ENCODE measurements around the gene TRPM2. TPM values are rescaled to one million over a fixed set of nuclear protein-coding genes. Genes with fewer than 3 reads are reported as not detected.
"Not testable (repeated sequence)": the region's sequence is repeated elsewhere in the genome, so short reads cannot be mapped to it uniquely, and the experiment has no call there.

TRPM2 gene
- total RNA-seq, 1 experiment from 2014 or later = 11.0 TPM

DNA sequence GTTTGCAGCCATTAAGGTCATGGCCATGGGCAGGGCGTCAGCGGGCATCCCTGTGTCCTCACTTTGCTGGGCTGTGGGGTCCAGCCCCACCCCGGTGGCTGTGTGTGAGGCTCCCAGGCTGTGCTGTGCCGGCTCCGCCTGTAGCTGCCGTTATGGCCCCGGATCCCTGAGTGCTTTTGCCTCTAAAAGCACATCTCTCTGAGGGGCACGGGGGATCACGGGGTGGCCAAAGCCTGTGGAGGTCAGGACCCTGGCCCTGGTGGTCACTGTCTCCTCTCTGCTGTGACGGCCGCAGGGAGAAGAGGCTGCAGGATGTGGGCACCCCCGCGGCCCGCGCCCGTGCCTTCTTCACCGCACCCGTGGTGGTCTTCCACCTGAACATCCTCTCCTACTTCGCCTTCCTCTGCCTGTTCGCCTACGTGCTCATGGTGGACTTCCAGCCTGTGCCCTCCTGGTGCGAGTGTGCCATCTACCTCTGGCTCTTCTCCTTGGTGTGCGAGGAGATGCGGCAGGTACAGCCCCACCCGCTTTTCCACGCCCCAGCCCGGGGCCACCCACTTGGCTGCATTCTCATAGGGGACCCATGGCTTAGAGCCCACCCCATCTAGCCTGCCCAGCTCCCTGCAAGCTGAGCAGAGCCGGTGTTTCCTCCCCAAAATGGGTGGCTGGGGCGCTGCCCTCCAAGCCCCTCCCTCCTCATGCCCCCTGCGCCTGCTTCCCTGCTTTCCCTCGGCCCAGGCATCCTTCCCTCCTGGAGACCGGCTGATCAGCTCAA lies 48.2 kb downstream of the TRPM2 start:
- no peaks in the 10 kb centered on the region for H3K4me1 Mint-ChIP-seq (ENCODE audit: insufficient read depth, unreplicated experiment)

DNA sequence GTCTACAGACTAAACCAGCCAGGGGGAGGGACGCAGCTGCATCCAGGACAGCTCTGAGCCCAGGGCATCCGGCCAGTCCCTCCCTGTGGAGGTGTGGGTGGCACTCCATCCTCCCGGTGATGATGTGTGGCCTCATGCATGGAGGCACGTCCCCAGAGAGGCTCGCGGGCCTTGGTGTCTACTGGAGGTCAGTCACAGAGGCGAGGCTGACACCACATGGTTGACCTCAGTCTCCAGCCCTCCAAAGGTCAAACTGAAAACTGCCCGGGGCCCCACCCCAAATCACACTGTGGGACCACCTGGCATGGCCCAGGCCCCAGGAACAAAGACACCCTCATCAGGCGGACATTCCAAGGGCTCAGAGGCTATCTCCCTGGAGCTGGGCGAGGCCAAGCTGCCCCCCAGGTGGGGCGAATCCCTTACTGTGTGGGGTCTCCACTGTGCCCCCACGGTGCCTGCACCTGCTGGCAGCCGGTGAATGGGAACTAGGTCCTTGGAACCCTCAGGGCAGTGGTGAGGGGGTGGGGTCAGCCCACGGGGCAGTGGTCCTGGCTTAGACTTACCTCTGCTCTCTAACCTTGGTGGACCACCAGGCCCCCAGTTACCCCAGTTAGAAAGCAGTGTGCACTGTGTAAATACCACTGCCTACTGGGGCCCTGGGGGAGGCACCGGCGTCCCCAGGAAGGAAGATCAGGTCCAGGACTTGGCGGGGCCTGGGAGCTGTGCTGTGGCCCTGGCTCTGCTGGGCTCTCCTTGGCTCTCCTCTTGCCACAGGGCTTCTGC lies 49.1 kb downstream of the TRPM2 start:
- H3K36me3 Mint-ChIP-seq (ENCODE audit: insufficient read depth, unreplicated experiment) = peaks cover 6% of the 10 kb centered on the region
- CTCF ChIA-PET = no interaction called here
- DNase-seq (ENCODE audit: unreplicated experiment) = no peak
- H3K4me1 Mint-ChIP-seq (ENCODE audit: insufficient read depth, unreplicated experiment) = no peaks in the 10 kb centered on the region
- POLR2A ChIA-PET = no interaction called here
- H3K4me3 Mint-ChIP-seq (ENCODE audit: unreplicated experiment) = no peak overlapping the region
- TF ChIP-seq CTCF (IDR thresholded peaks at IDR 0.05; ENCODE audit: unreplicated experiment) = no peak
- no TSS peak for BruUV-seq (replicated peaks)
- H3K27ac Mint-ChIP-seq (ENCODE audit: low read depth, unreplicated experiment) = no peak overlapping the region
- H3K9me3 Mint-ChIP-seq (ENCODE audit: unreplicated experiment) = peaks cover 14% of the 10 kb centered on the region
- intact Hi-C loops (cut with micrococcal nuclease) = no loop called here
- no peaks in the 10 kb centered on the region for H3K27me3 Mint-ChIP-seq (ENCODE audit: insufficient read depth, unreplicated experiment)

More for the DNA sequence above, 48.2 kb downstream of the TRPM2 start:
- Mint-ChIP-seq H3K4me3 (ENCODE audit: unreplicated experiment) (no peak overlapping the region), H3K27me3 (ENCODE audit: insufficient read depth, unreplicated experiment) (no peaks in the 10 kb centered on the region), H3K27ac (ENCODE audit: low read depth, unreplicated experiment) (no peak overlapping the region), H3K36me3 (ENCODE audit: insufficient read depth, unreplicated experiment) (no peaks in the 10 kb centered on the region), H3K9me3 (ENCODE audit: unreplicated experiment) (peaks cover 14% of the 10 kb centered on the region)
- TF ChIP-seq CTCF (IDR thresholded peaks at IDR 0.05; ENCODE audit: unreplicated experiment) = no peak
- intact Hi-C loops (cut with micrococcal nuclease) = no loop called here
- no peak for DNase-seq (ENCODE audit: unreplicated experiment)
- POLR2A ChIA-PET = no interaction called here
- CTCF ChIA-PET = no interaction called here
- no TSS peak for BruUV-seq (replicated peaks)

DNA sequence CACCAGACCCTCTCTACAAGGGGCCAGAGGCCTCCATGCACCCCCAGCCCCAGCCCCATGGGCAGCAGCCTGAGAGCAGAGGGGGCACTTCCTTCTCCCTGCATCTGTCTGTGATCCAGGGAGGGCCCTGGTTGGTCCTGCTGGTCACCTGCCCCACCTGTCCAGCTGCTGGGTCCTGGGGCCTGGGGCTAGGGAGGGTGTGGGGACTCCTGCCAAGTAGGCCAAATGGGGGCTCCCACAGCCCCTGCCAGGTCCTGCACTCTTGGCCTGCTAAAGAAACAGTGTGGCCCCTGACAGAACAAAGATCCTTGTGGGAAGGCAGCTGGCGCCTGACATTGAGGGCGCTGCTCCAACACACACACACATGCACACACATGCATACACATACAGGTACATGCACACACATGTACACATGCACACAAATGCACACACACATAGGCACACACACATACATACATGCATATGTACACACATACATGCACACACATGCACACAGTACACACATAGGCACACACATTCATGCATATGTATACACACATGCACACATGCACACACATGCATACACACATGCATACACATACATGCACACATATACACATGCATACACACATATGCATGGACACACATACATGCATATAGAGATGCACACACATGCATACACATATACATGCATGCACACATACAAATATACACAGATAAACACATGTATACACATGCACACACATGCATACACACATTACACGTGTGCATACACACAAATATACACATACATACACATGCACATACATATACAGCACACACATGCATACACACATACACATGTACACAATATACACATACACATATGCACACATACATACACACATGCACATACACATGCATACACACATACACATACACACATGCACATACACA lies 49.9 kb downstream of the TRPM2 start:
- Mint-ChIP-seq H3K4me3 (ENCODE audit: unreplicated experiment) (no peak overlapping the region), H3K27me3 (ENCODE audit: insufficient read depth, unreplicated experiment) (no peaks in the 10 kb centered on the region), H3K4me1 (ENCODE audit: insufficient read depth, unreplicated experiment) (no peaks in the 10 kb centered on the region), H3K27ac (ENCODE audit: low read depth, unreplicated experiment) (no peak overlapping the region), H3K36me3 (ENCODE audit: insufficient read depth, unreplicated experiment) (peaks cover 9% of the 10 kb centered on the region), H3K9me3 (ENCODE audit: unreplicated experiment) (peaks cover 14% of the 10 kb centered on the region)
- CTCF ChIA-PET = interaction anchor here (0.5 kb wide), 1 partner anchor 665 kb away, joined by 3 read pairs; no protein-coding TSS in a partner anchor
- POLR2A ChIA-PET = no interaction called here
- no peak for TF ChIP-seq CTCF (IDR thresholded peaks at IDR 0.05; ENCODE audit: unreplicated experiment)
- DNase-seq (ENCODE audit: unreplicated experiment) = no peak
- BruUV-seq (replicated peaks) = no TSS peak
- intact Hi-C loops (cut with micrococcal nuclease) = no loop called here

DNA sequence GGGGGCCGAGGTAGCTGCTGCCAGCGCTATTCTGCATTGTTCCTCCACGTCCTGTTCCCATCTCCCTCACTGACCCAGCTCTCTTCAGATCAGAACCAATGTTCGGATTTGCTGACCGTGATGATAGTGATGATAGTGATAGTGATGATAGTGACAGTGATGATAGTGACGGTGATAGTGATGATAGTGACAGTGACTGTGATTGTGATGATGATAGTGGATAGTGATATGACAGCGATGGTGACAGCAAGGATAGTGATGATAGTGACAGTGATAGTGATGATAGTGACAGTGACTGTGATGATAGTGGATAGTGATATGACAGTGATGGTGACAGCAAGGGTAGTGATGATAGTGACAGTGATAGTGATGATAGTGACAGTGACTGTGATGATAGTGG lies 51.1 kb downstream of the TRPM2 start:
- H3K27me3 Mint-ChIP-seq (ENCODE audit: insufficient read depth, unreplicated experiment); POLR2A ChIA-PET; BruUV-seq (replicated peaks); H3K4me3 Mint-ChIP-seq (ENCODE audit: unreplicated experiment); H3K4me1 Mint-ChIP-seq (ENCODE audit: insufficient read depth, unreplicated experiment); DNase-seq (ENCODE audit: unreplicated experiment); intact Hi-C loops (cut with micrococcal nuclease); H3K27ac Mint-ChIP-seq (ENCODE audit: low read depth, unreplicated experiment): not testable (repeated sequence)
- CTCF ChIA-PET = interaction anchor here (0.5 kb wide), 1 partner anchor 664 kb away, joined by 3 read pairs; no protein-coding TSS in a partner anchor
- peaks cover 22% of the 10 kb centered on the region for H3K9me3 Mint-ChIP-seq (ENCODE audit: unreplicated experiment)
- H3K36me3 Mint-ChIP-seq (ENCODE audit: insufficient read depth, unreplicated experiment) = peaks cover 16% of the 10 kb centered on the region

All from MCF 10A (cell line).